Measurements from ENCODE around the gene PPFIA1. TPM values are rescaled to one million over a fixed set of nuclear protein-coding genes. Genes with fewer than 3 reads are reported as not detected.

Gene PPFIA1
- total RNA-seq, 1 experiment from 2014 or later = 113 TPM

DNA sequence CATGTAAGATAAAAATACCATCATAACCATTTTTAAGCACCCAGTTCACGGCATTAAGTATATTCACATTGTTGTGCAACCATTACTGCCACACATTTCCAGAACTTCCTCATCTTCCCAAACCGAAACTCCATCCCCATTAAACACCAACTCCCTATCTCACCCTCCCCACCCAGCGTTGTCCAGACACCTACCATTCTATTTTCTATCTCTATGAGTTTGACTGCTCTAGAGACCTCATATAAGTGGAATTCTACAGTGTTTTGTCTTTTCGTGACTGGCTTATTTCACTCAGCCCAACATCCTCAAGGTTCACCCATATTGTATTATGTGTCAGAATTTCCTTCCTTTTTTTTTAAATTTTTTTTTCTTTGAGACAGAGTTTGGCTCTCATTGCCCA, 45.2 kb downstream of the PPFIA1 start:
- TF ChIP-seq CTCF (conservative IDR thresholded peaks at IDR 0.05; ENCODE audit: low read depth, low read length) (no peak), EZH2 (IDR thresholded peaks at IDR 0.05; ENCODE audit: borderline replicate concordance, low read depth, low read length, poor library complexity, severe bottlenecking) (no peak)
- no peak for DNase-seq (ENCODE audit: low spot score)
- no peaks in the 10 kb centered on the region for H3K27me3 ChIP-seq (replicated peaks; ENCODE audit: insufficient read depth, low read depth, low read length, poor library complexity)
- H3K9me3 ChIP-seq (ENCODE audit: low read depth, low read length, poor library complexity, severe bottlenecking) = no peaks in the 10 kb centered on the region
- CTCF ChIA-PET = no interaction called here
- H3K36me3 ChIP-seq (ENCODE audit: insufficient read depth, low read length, poor library complexity, severe bottlenecking) = peaks cover 4% of the 10 kb centered on the region
- no TSS peak for BruUV-seq (replicated peaks)
- POLR2A ChIA-PET (ENCODE audit: low non-redundant PET) = no interaction called here
- no peak overlapping the region for H3K27ac ChIP-seq (ENCODE audit: low read depth, low read length, poor library complexity, severe bottlenecking)
- no peak overlapping the region for H3K4me3 ChIP-seq (ENCODE audit: low read depth, low read length, poor library complexity, severe bottlenecking)
- no peaks in the 10 kb centered on the region for H3K4me1 ChIP-seq (ENCODE audit: insufficient read depth, low read length, poor library complexity, severe bottlenecking)
- intact Hi-C loops (cut with micrococcal nuclease; ENCODE audit: unreplicated experiment) = no loop called here

DNA sequence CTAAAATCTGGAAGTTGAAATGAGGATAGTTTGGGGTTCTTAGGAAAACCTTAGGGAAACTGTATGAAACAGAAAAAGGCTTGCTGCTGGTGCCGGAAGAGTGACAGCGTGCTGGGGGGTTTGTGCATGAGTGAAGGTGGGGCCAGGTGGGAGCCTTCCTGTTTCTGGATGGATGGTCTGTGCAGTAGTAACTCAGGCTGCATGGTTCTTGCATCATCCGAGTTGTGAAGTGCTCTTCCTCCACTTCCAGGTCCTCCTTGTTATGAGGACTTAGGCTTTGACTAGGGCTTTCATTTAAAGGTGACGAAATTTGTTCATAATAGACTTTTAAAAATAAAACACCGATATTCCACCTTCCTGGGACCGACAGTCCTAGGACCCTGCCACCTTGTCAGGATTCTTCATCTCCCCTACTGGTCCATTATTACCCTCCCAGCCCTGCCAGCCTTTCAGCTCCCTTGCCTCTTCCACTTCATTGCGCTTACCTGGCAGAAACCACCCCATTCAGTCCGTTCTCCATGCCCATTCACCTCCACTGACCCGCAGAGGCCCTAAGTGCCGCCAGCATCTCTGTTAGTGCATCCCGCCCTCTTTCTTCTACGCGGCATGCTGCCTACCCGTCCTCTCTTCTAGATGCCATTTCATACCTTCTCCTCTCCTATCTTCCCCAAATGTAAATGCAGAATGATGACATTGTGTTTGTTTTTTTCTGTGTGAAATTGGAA, 47.3 kb downstream of the PPFIA1 start:
- intact Hi-C loops (cut with micrococcal nuclease; ENCODE audit: unreplicated experiment) = no loop called here
- Histone ChIP-seq H3K36me3 (ENCODE audit: insufficient read depth, low read length, poor library complexity, severe bottlenecking) (peaks cover 5% of the 10 kb centered on the region), H3K4me3 (ENCODE audit: low read depth, low read length, poor library complexity, severe bottlenecking) (no peak overlapping the region), H3K27ac (ENCODE audit: low read depth, low read length, poor library complexity, severe bottlenecking) (no peak overlapping the region), H3K9me3 (ENCODE audit: low read depth, low read length, poor library complexity, severe bottlenecking) (no peaks in the 10 kb centered on the region), H3K4me1 (ENCODE audit: insufficient read depth, low read length, poor library complexity, severe bottlenecking) (no peaks in the 10 kb centered on the region), H3K27me3 (replicated peaks; ENCODE audit: insufficient read depth, low read depth, low read length, poor library complexity) (no peaks in the 10 kb centered on the region)
- no TSS peak for BruUV-seq (replicated peaks)
- TF ChIP-seq CTCF (conservative IDR thresholded peaks at IDR 0.05; ENCODE audit: low read depth, low read length) (no peak), EZH2 (IDR thresholded peaks at IDR 0.05; ENCODE audit: borderline replicate concordance, low read depth, low read length, poor library complexity, severe bottlenecking) (no peak)
- CTCF ChIA-PET = no interaction called here
- POLR2A ChIA-PET (ENCODE audit: low non-redundant PET) = no interaction called here
- no peak for DNase-seq (ENCODE audit: low spot score)

GRCh38 chr11:70319396-70320076, 49.0 kb downstream of the PPFIA1 start:
- intact Hi-C loops (cut with micrococcal nuclease; ENCODE audit: unreplicated experiment) = no loop called here
- no peaks in the 10 kb centered on the region for H3K9me3 ChIP-seq (ENCODE audit: low read depth, low read length, poor library complexity, severe bottlenecking)
- TF ChIP-seq EZH2 (IDR thresholded peaks at IDR 0.05; ENCODE audit: borderline replicate concordance, low read depth, low read length, poor library complexity, severe bottlenecking) (no peak), CTCF (conservative IDR thresholded peaks at IDR 0.05; ENCODE audit: low read depth, low read length) (no peak)
- POLR2A ChIA-PET (ENCODE audit: low non-redundant PET) = no interaction called here
- peaks cover 16% of the 10 kb centered on the region for H3K36me3 ChIP-seq (ENCODE audit: insufficient read depth, low read length, poor library complexity, severe bottlenecking)
- H3K27ac ChIP-seq (ENCODE audit: low read depth, low read length, poor library complexity, severe bottlenecking) = no peak overlapping the region
- no peaks in the 10 kb centered on the region for H3K4me1 ChIP-seq (ENCODE audit: insufficient read depth, low read length, poor library complexity, severe bottlenecking)
- BruUV-seq (replicated peaks) = no TSS peak
- no peak for DNase-seq (ENCODE audit: low spot score)
- H3K27me3 ChIP-seq (replicated peaks; ENCODE audit: insufficient read depth, low read depth, low read length, poor library complexity) = no peaks in the 10 kb centered on the region
- CTCF ChIA-PET = interaction anchor here (0.6 kb wide), 1 partner anchor 52 kb away, joined by 4 read pairs; no protein-coding TSS in a partner anchor
- H3K4me3 ChIP-seq (ENCODE audit: low read depth, low read length, poor library complexity, severe bottlenecking) = no peak overlapping the region

All from A673 (cell line).